A549 (cell line): Measurements from ENCODE around the gene SMO. TPM values are rescaled to one million over a fixed set of nuclear protein-coding genes. Genes with fewer than 3 reads are reported as not detected.

Experiments
- ATAC-seq, 2 experiments: fragments of 200-7000 bp in 1 of 2; fragments of >200 bp in 1 of 2; cut with Nextera tagmentation in 1 of 2; cut with Tn5 transposase in 1 of 2; 3 replicates each; pipeline versions ENCODE4 v1.8.0 to v1.9.1; 2018 to 2020; ENCODE audit warnings: mild to moderate bottlenecking in 1 of 2, moderate library complexity in 1 of 2
- CTCF ChIA-PET: fragments of 300-600 bp; sonication (Branson Sonifier 250); formaldehyde crosslinking; extraction: SDS; loops from one replicate; lab custom pipeline; 2021; ENCODE audit warnings: antibody characterized with exemption, inconsistent platforms; lab: Yijun Ruan, JAX
- POLR2A ChIA-PET: fragments of 350-600 bp; formaldehyde crosslinking; extraction: SDS; loops from one replicate; lab custom pipeline; 2021; ENCODE audit warnings: antibody characterized with exemption, inconsistent platforms; lab: Yijun Ruan, JAX
- DNase-seq, 2 experiments: peaks; one replicate each; pipeline versions ENCODE4 v3.0.0 to v3.0.0-alpha.2; 2011 to 2016; ENCODE audit warnings: low read depth in 1 of 2, low spot score in 1 of 2
- FAIRE-seq: peaks from 2 replicates; lab custom pipeline; 2011; peaks lifted over from hg19 to GRCh38; lab: Jason Lieb, UNC
- H3K27ac ChIP-seq, 2 experiments: fragments of >200 bp; sonication (Bioruptor Twin); formaldehyde crosslinking; 3 replicates each; pipeline ENCODE4 v1.5.1; 2016 to 2017
- H3K4me1 ChIP-seq: fragments of >200 bp; sonication (Bioruptor Twin); formaldehyde crosslinking; 3 replicates; pipeline ENCODE4 v1.6.1; 2016
- H3K4me2 ChIP-seq: fragments of >200 bp; sonication (Bioruptor Twin); formaldehyde crosslinking; 3 replicates; pipeline ENCODE4 v1.6.1; 2016
- H3K4me3 ChIP-seq: fragments of >200 bp; sonication (Bioruptor Twin); formaldehyde crosslinking; 3 replicates; pipeline ENCODE4 v1.5.1; 2016
- H3K9me3 ChIP-seq: fragments of >200 bp; sonication (Bioruptor Twin); formaldehyde crosslinking; 3 replicates; pipeline ENCODE4 v1.6.1; 2016
- BCL3 ChIP-seq: fragments of >200 bp; sonication (Bioruptor Twin); formaldehyde crosslinking; IDR thresholded peaks from 3 replicates; pipeline ENCODE4 v1.6.1; 2016
- CEBPB ChIP-seq, 2 experiments: fragments of >200 bp in 1 of 2; sonication (Bioruptor Twin) in 1 of 2; formaldehyde crosslinking in 1 of 2; IDR thresholded peaks; 2 replicates each; pipeline ENCODE4 v1.6.1; 2012 to 2016
- CHD2 ChIP-seq: fragments of 150-350 bp; IDR thresholded peaks from 2 replicates; pipeline ENCODE4 v1.6.1; 2014; ENCODE audit warnings: low read length; ENCODE audit not compliant: partially characterized antibody
- CTCF ChIP-seq: fragments of >200 bp; sonication (Bioruptor Twin); formaldehyde crosslinking; IDR thresholded peaks from 3 replicates; pipeline ENCODE4 v1.5.1; 2016
- HDAC2 ChIP-seq: fragments of 200-600 bp; sonication (generic); IDR thresholded peaks from 2 replicates; pipeline ENCODE4 v1.6.1; 2016
- HES2 ChIP-seq: fragments of >200 bp; sonication (Bioruptor Twin); formaldehyde crosslinking; IDR thresholded peaks from 2 replicates; pipeline ENCODE4 v1.6.1; 2016
- HOXB13 ChIP-seq: fragments of 250-450 bp; sonication (Bioruptor Pico); IDR thresholded peaks from 2 replicates; pipeline ENCODE4 v1.5.0; 2020; ENCODE audit warnings: low read depth, mild to moderate bottlenecking, moderate library complexity
- HOXB5 ChIP-seq: fragments of 250-450 bp; sonication (Bioruptor Pico); IDR thresholded peaks from 2 replicates; pipeline ENCODE4 v1.5.0; 2020; ENCODE audit warnings: mild to moderate bottlenecking, moderate library complexity
- JUN ChIP-seq, 2 experiments: fragments of >200 bp; sonication (Bioruptor Twin); formaldehyde crosslinking; IDR thresholded peaks; 2 replicates in 1 of 2; 3 replicates in 1 of 2; pipeline ENCODE4 v1.6.1; 2016 to 2017
- JUNB ChIP-seq: fragments of >200 bp; sonication (Bioruptor Twin); formaldehyde crosslinking; IDR thresholded peaks from 2 replicates; pipeline ENCODE4 v1.6.1; 2016
- KDM1A ChIP-seq: fragments of 200-600 bp; sonication (generic); IDR thresholded peaks from 2 replicates; pipeline ENCODE4 v1.6.1; 2016; ENCODE audit warnings: low read depth, mild to moderate bottlenecking
- KDM5A ChIP-seq: fragments of 200-600 bp; sonication (generic); IDR thresholded peaks from 2 replicates; pipeline ENCODE4 v1.6.1; 2016; ENCODE audit warnings: antibody characterized with exemption, mild to moderate bottlenecking
- MAFK ChIP-seq: fragments of 450-650 bp; IDR thresholded peaks from 2 replicates; pipeline ENCODE4 v1.6.1; 2014; ENCODE audit not compliant: partially characterized antibody
- NPAS2 ChIP-seq: fragments of 250-450 bp; sonication (Bioruptor Pico); IDR thresholded peaks from 2 replicates; pipeline ENCODE4 v1.8.0; 2022; ENCODE audit warnings: mild to moderate bottlenecking, moderate library complexity, borderline replicate concordance
- PBX3 ChIP-seq: IDR thresholded peaks from 2 replicates; pipeline ENCODE4 v1.6.1; 2012
- REST ChIP-seq: fragments of 200-600 bp; sonication (generic); IDR thresholded peaks from 2 replicates; pipeline ENCODE4 v1.6.1; 2016; ENCODE audit warnings: antibody characterized with exemption, mild to moderate bottlenecking, moderate library complexity
- SREBF2 ChIP-seq: fragments of 450-650 bp; IDR thresholded peaks from 2 replicates; pipeline ENCODE4 v1.6.1; 2014; ENCODE audit warnings: mild to moderate bottlenecking, moderate library complexity
- TFCP2L1 ChIP-seq: fragments of 250-450 bp; sonication (Bioruptor Pico); IDR thresholded peaks from 2 replicates; pipeline ENCODE4 v1.5.0; 2021; ENCODE audit warnings: mild to moderate bottlenecking
- TP53 ChIP-seq: fragments of 250-450 bp; sonication (Bioruptor Pico); IDR thresholded peaks from 2 replicates; pipeline ENCODE4 v1.5.0; 2021; ENCODE audit warnings: mild to moderate bottlenecking, moderate library complexity
- ZFP36 ChIP-seq: fragments of 450-650 bp; IDR thresholded peaks from 2 replicates; pipeline ENCODE4 v1.6.1; 2014; ENCODE audit warnings: borderline replicate concordance; ENCODE audit not compliant: partially characterized antibody
- whole genome bisulfite sequencing: methylation state at CpG from one replicate; pipeline ENCODE4 v1.1.6; 2017; ENCODE audit errors: missing lambda C conversion rate; 5-methylcytosine and 5-hydroxymethylcytosine counted together
- polyA plus RNA-seq, 4 experiments: library from polyadenylated mRNA; depleted of rRNA in 3 of 4; stranded (reverse); fragments of >200 nt; fragmentation: RNase III in 1 of 4; extraction: RNeasy Plus Mini Kit Qiagen cat#74134 plus additional on column Dnase treatment in 1 of 4; gene quantifications; 2 replicates in 3 of 4; 3 replicates in 1 of 4; pipeline ENCODE4 v1.2.3, GENCODE V29; 2011 to 2017

The SMO gene
- polyA plus RNA-seq, 2 of the 4 experiments (the other 2 are of a cell fraction): 11.8 to 18.3 TPM

GRCh38 chr7:129169171-129169671 lies 19.2 kb upstream of the SMO start:
- H3K4me2 ChIP-seq: no peak overlapping the region
- H3K4me3 ChIP-seq: no peak overlapping the region
- no peaks in the 10 kb centered on the region for H3K4me1 ChIP-seq
- TF ChIP-seq KDM5A: no peak
- TF ChIP-seq HOXB13 (CRISPR knock-in tag): no peak
- no peak for TF ChIP-seq PBX3
- no peak for TF ChIP-seq JUNB
- TF ChIP-seq CEBPB (IDR thresholded peaks at IDR 0.05): no peak
- no peak for TF ChIP-seq ZFP36
- TF ChIP-seq HOXB5: no peak
- TF ChIP-seq CHD2: no peak
- no peak for TF ChIP-seq JUN (IDR thresholded peaks at IDR 0.05)
- no peak for TF ChIP-seq KDM1A
- no peak for TF ChIP-seq REST
- TF ChIP-seq TP53 (CRISPR knock-in tag): no peak
- TF ChIP-seq NPAS2: no peak
- no peak for TF ChIP-seq TFCP2L1 (CRISPR knock-in tag)
- TF ChIP-seq HES2: no peak
- TF ChIP-seq HDAC2: no peak
- no peak for TF ChIP-seq SREBF2
- no peak for TF ChIP-seq MAFK
- no peak for TF ChIP-seq BCL3
- TF ChIP-seq CTCF: no peak
- DNase-seq (no peak), FAIRE-seq (no peak), ATAC-seq (0 out of 6 replicates have a peak, but pooled peaks of 1 of the 2 experiments have one; percentile 23)
- ChIA-PET POLR2A (no interaction called here), CTCF (interaction anchor here (0.6 to 1.4 kb wide), 2 partner anchors 42 to 274 kb away, joined by 3 read pairs; no protein-coding TSS in a partner anchor)
- WGBS: 67% methylated on average over 29 of the region's 47 CpGs
- H3K9me3 ChIP-seq: no peaks in the 10 kb centered on the region
- H3K27ac ChIP-seq: no peak overlapping the region
